DOHH2 (cell line): ENCODE measurements around the gene CYTIP.

ENCODE experiments used
- H3F3A ChIP-seq: fragments of 200-600 bp; sonication (generic), shearing (Covaris generic); 2 replicates; pipeline ENCODE4 v1.6.0; 2016; ENCODE audit warnings: antibody characterized with exemption, mild to moderate bottlenecking; ENCODE audit not compliant: control insufficient read depth, insufficient read depth
- H3K27ac ChIP-seq: fragments of 200-600 bp; sonication (generic); 2 replicates; pipeline ENCODE4 v1.5.1; 2014; ENCODE audit warnings: low read depth, mild to moderate bottlenecking, low read length, moderate library complexity
- H3K27me3 ChIP-seq: fragments of 200-600 bp; sonication (generic); 2 replicates; pipeline ENCODE4 v1.6.1; 2014; ENCODE audit warnings: mild to moderate bottlenecking, low read length, mixed read lengths; ENCODE audit not compliant: control insufficient read depth
- H3K36me3 ChIP-seq: fragments of 200-600 bp; sonication (generic); 2 replicates; pipeline ENCODE4 v1.6.1; 2014; ENCODE audit warnings: mild to moderate bottlenecking, low read length, moderate library complexity, mixed read lengths; ENCODE audit not compliant: control insufficient read depth
- H3K4me1 ChIP-seq: fragments of 200-600 bp; sonication (generic); 2 replicates; pipeline ENCODE4 v1.6.1; 2014; ENCODE audit warnings: mild to moderate bottlenecking, low read length, mixed read lengths; ENCODE audit not compliant: control insufficient read depth
- H3K4me2 ChIP-seq: fragments of 200-600 bp; sonication (generic); 2 replicates; pipeline ENCODE4 v1.6.0; 2014; ENCODE audit warnings: mild to moderate bottlenecking, low read length, moderate library complexity
- H3K4me3 ChIP-seq: fragments of 200-600 bp; sonication (generic); 2 replicates; pipeline ENCODE4 v1.5.1; 2014; ENCODE audit warnings: mild to moderate bottlenecking, low read length, mixed read lengths
- H3K79me2 ChIP-seq: fragments of 200-600 bp; sonication (generic); 2 replicates; pipeline ENCODE4 v1.6.1; 2014; ENCODE audit warnings: mild to moderate bottlenecking, low read length, mixed read lengths; ENCODE audit not compliant: control insufficient read depth
- H3K9me2 ChIP-seq: fragments of 200-600 bp; sonication (generic); replicated peaks from 2 replicates; pipeline ENCODE4 v1.6.1; 2014; ENCODE audit warnings: mild to moderate bottlenecking, low read length, mixed read lengths; ENCODE audit not compliant: control insufficient read depth
- H3K9me3 ChIP-seq: fragments of 200-600 bp; sonication (generic); 2 replicates; pipeline ENCODE4 v1.6.1; 2014; ENCODE audit warnings: antibody characterized with exemption, low read length, mixed read lengths; ENCODE audit not compliant: control insufficient read depth, insufficient read depth
- H4K20me1 ChIP-seq: fragments of 200-600 bp; sonication (generic); 2 replicates; pipeline ENCODE4 v1.6.0; 2014; ENCODE audit warnings: low read depth, mild to moderate bottlenecking, antibody characterized with exemption, low read length, moderate library complexity; ENCODE audit not compliant: control insufficient read depth, insufficient read depth
- CTCF ChIP-seq: fragments of 200-600 bp; sonication (generic); IDR thresholded peaks from one replicate; pipeline ENCODE4 v1.5.1; 2014; ENCODE audit warnings: antibody characterized with exemption, mild to moderate bottlenecking, low read depth, low read length; ENCODE audit not compliant: poor library complexity, severe bottlenecking
- EZH2phosphoT487 ChIP-seq: fragments of 200-600 bp; sonication (generic); IDR thresholded peaks from 2 replicates; pipeline ENCODE4 v1.6.1; 2017; ENCODE audit warnings: borderline replicate concordance, mild to moderate bottlenecking, antibody characterized with exemption, low read length, moderate library complexity, mixed read lengths

The CYTIP gene

GRCh38 chr2:157477919-157478318, 34.0 kb upstream of the CYTIP start:
- no peak overlapping the region for H3K4me3 ChIP-seq
- no peaks in the 10 kb centered on the region for H3K9me3 ChIP-seq
- H4K20me1 ChIP-seq: no peaks in the 10 kb centered on the region
- no peaks in the 10 kb centered on the region for H3F3A ChIP-seq
- TF ChIP-seq CTCF (no peak), EZH2phosphoT487 (no peak)
- no peaks in the 10 kb centered on the region for H3K36me3 ChIP-seq
- H3K9me2 ChIP-seq: no peaks in the 10 kb centered on the region
- H3K4me1 ChIP-seq: peaks cover 26% of the 10 kb centered on the region
- no peak overlapping the region for H3K27ac ChIP-seq
- no peak overlapping the region for H3K4me2 ChIP-seq
- H3K79me2 ChIP-seq: no peaks in the 10 kb centered on the region
- H3K27me3 ChIP-seq: no peaks in the 10 kb centered on the region

GRCh38 chr2:157476953-157477709, 33.2 kb upstream of the CYTIP start:
- H3K27me3 ChIP-seq: no peaks in the 10 kb centered on the region
- no peaks in the 10 kb centered on the region for H3K79me2 ChIP-seq
- no peaks in the 10 kb centered on the region for H3K36me3 ChIP-seq
- H4K20me1 ChIP-seq: no peaks in the 10 kb centered on the region
- TF ChIP-seq EZH2phosphoT487 (no peak), CTCF (no peak)
- no peaks in the 10 kb centered on the region for H3K9me2 ChIP-seq
- no peak overlapping the region for H3K4me3 ChIP-seq
- peaks cover 31% of the 10 kb centered on the region for H3K4me1 ChIP-seq
- no peaks in the 10 kb centered on the region for H3K9me3 ChIP-seq
- no peak overlapping the region for H3K4me2 ChIP-seq
- H3F3A ChIP-seq: no peaks in the 10 kb centered on the region
- H3K27ac ChIP-seq: no peak overlapping the region

- TF ChIP-seq CTCF (no peak), EZH2phosphoT487 (no peak)
- Histone ChIP-seq H3K4me3 (no peak overlapping the region), H3K79me2 (no peaks in the 10 kb centered on the region), H3F3A (no peaks in the 10 kb centered on the region), H3K27me3 (no peaks in the 10 kb centered on the region), H3K36me3 (no peaks in the 10 kb centered on the region), H3K9me3 (no peaks in the 10 kb centered on the region), H3K27ac (no peak overlapping the region), H3K4me1 (peaks cover 29% of the 10 kb centered on the region), H3K4me2 (no peak overlapping the region), H3K9me2 (no peaks in the 10 kb centered on the region), H4K20me1 (no peaks in the 10 kb centered on the region)
Measured at GRCh38 chr2:157475722-157476390, 32.0 kb upstream of the CYTIP start.
